Smooth muscle cell (in vitro differentiated cells): ENCODE data around the gene BORCS5. TPM values are rescaled to one million over a fixed set of nuclear protein-coding genes. Genes with fewer than 3 reads are reported as not detected.

Experiments used
- DNase-seq: peaks from one replicate; lab custom pipeline; 2025; ENCODE audit not compliant: unreplicated experiment; lab: John Stamatoyannopoulos, UW
- H2AFZ ChIP-seq: fragments of 200-600 bp; sonication (generic); 2 replicates; pipeline ENCODE4 v1.6.0; 2016; ENCODE audit warnings: antibody characterized with exemption, low read depth, mild to moderate bottlenecking
- H3F3A ChIP-seq: fragments of 200-600 bp; sonication (generic); 2 replicates; pipeline ENCODE4 v1.6.0; 2017; ENCODE audit warnings: antibody characterized with exemption, low read depth
- H3K27ac ChIP-seq: fragments of 200-600 bp; sonication (generic); 2 replicates; pipeline ENCODE4 v1.5.1; 2016; ENCODE audit warnings: low read depth, mild to moderate bottlenecking
- H3K27me3 ChIP-seq: fragments of 200-600 bp; sonication (generic); 2 replicates; pipeline ENCODE4 v1.6.1; 2016; ENCODE audit warnings: low read depth, mild to moderate bottlenecking
- H3K36me3 ChIP-seq: fragments of 200-600 bp; sonication (generic); 2 replicates; pipeline ENCODE4 v1.5.1; 2016; ENCODE audit warnings: low read depth
- H3K4me1 ChIP-seq: fragments of 200-600 bp; sonication (generic); 2 replicates; pipeline ENCODE4 v1.5.1; 2016; ENCODE audit warnings: low read depth
- H3K4me2 ChIP-seq: fragments of 200-600 bp; sonication (generic); 2 replicates; pipeline ENCODE4 v1.6.0; 2016; ENCODE audit warnings: mild to moderate bottlenecking
- H3K4me3 ChIP-seq: fragments of 200-600 bp; sonication (generic); 2 replicates; pipeline ENCODE4 v1.5.1; 2016; ENCODE audit warnings: mild to moderate bottlenecking
- H3K79me2 ChIP-seq: fragments of 200-600 bp; sonication (generic); 2 replicates; pipeline ENCODE4 v1.6.0; 2016; ENCODE audit warnings: low read depth, mild to moderate bottlenecking
- H3K9ac ChIP-seq: fragments of 200-600 bp; sonication (generic); 2 replicates; pipeline ENCODE4 v1.6.0; 2016; ENCODE audit warnings: low read depth
- H3K9me3 ChIP-seq: fragments of 200-600 bp; sonication (generic); replicated peaks from 2 replicates; pipeline ENCODE4 v1.5.1; 2016; ENCODE audit warnings: low read depth
- H4K20me1 ChIP-seq: fragments of 200-600 bp; sonication (generic); 2 replicates; pipeline ENCODE4 v1.6.0; 2016; ENCODE audit warnings: low read depth
- CTCF ChIP-seq: fragments of 200-600 bp; sonication (generic); IDR thresholded peaks from 2 replicates; pipeline ENCODE4 v1.5.1; 2017; ENCODE audit warnings: borderline replicate concordance, mild to moderate bottlenecking, antibody characterized with exemption; ENCODE audit not compliant: insufficient read depth, poor library complexity, severe bottlenecking
- WGBS: methylation state at CpG from one replicate; pipeline ENCODE4 v1.1.7; 2016; ENCODE audit warnings: low lambda C conversion rate; 5-methylcytosine and 5-hydroxymethylcytosine counted together
- polyA plus RNA-seq: library from polyadenylated mRNA; unstranded; fragments of >200 nt; fragmentation: Nextera tagmentation; extraction: Ambion mirVana; gene quantifications from 2 replicates; pipeline ENCODE4 v1.2.1, GENCODE V29; 2016
- total RNA-seq: library from RNA; depleted of rRNA; stranded (reverse); fragments of >200 nt; gene quantifications from 2 replicates; pipeline ENCODE4 v1.2.3, GENCODE V29; 2014

BORCS5 gene
- total and polyA plus RNA-seq, 2 experiments from 2014 or later = 11.2 to 11.7 TPM

- H3K27me3 ChIP-seq = no peaks in the 10 kb centered on the region
- WGBS = 96% methylated on average over 4 of the region's 4 CpGs
- H3K4me1 ChIP-seq = peaks cover 5% of the 10 kb centered on the region
- H3K4me3 ChIP-seq = no peak overlapping the region
- TF ChIP-seq CTCF = no peak
- H3K4me2 ChIP-seq = no peak overlapping the region
- H3F3A ChIP-seq = peaks cover 15% of the 10 kb centered on the region
- H4K20me1 ChIP-seq = peaks cover 7% of the 10 kb centered on the region
- H3K9me3 ChIP-seq = no peaks in the 10 kb centered on the region
- H3K9ac ChIP-seq = no peak overlapping the region
- no peak overlapping the region for H2AFZ ChIP-seq
- peak overlapping the region; percentile 74 for H3K27ac ChIP-seq
- H3K79me2 ChIP-seq = no peaks in the 10 kb centered on the region
- H3K36me3 ChIP-seq = no peaks in the 10 kb centered on the region
- DNase-seq = no peak
Measured at GRCh38 chr12:12445165-12445881, 88.4 kb downstream of the BORCS5 start.

- Histone ChIP-seq H3K27me3 (no peaks in the 10 kb centered on the region), H3K4me1 (peaks cover 5% of the 10 kb centered on the region), H3K4me2 (no peak overlapping the region), H3K9ac (peak overlapping the region; percentile 13), H2AFZ (no peak overlapping the region), H3F3A (peaks cover 15% of the 10 kb centered on the region), H3K27ac (peak overlapping the region; percentile 74), H4K20me1 (peaks cover 7% of the 10 kb centered on the region), H3K36me3 (no peaks in the 10 kb centered on the region), H3K79me2 (no peaks in the 10 kb centered on the region), H3K9me3 (no peaks in the 10 kb centered on the region), H3K4me3 (no peak overlapping the region)
- no peak for DNase-seq
- no peak for TF ChIP-seq CTCF
- WGBS = 81% methylated on average over 2 of the region's 2 CpGs
Measured at GRCh38 chr12:12445882-12446181, 89.0 kb downstream of the BORCS5 start.

GRCh38 chr12:12446786-12447185 lies 89.9 kb downstream of the BORCS5 start:
- Histone ChIP-seq H3K9ac (no peak overlapping the region), H2AFZ (no peak overlapping the region), H3K27me3 (no peaks in the 10 kb centered on the region), H3K4me1 (peaks cover 4% of the 10 kb centered on the region), H3K4me2 (no peak overlapping the region), H3K36me3 (no peaks in the 10 kb centered on the region), H3K4me3 (no peak overlapping the region), H3F3A (peaks cover 5% of the 10 kb centered on the region), H4K20me1 (peaks cover 4% of the 10 kb centered on the region), H3K9me3 (no peaks in the 10 kb centered on the region), H3K27ac (peak overlapping the region; percentile 74), H3K79me2 (no peaks in the 10 kb centered on the region)
- 98% methylated on average over 3 of the region's 3 CpGs for WGBS
- DNase-seq = no peak
- no peak for TF ChIP-seq CTCF

GRCh38 chr12:12447236-12447635 lies 90.4 kb downstream of the BORCS5 start:
- Histone ChIP-seq H4K20me1 (no peaks in the 10 kb centered on the region), H3K4me2 (no peak overlapping the region), H3K36me3 (no peaks in the 10 kb centered on the region), H3K9me3 (no peaks in the 10 kb centered on the region), H3F3A (peaks cover under 1% of the 10 kb centered on the region), H3K27me3 (no peaks in the 10 kb centered on the region), H3K79me2 (no peaks in the 10 kb centered on the region), H2AFZ (no peak overlapping the region), H3K4me3 (no peak overlapping the region), H3K4me1 (no peaks in the 10 kb centered on the region), H3K27ac (no peak overlapping the region), H3K9ac (no peak overlapping the region)
- no peak for TF ChIP-seq CTCF
- DNase-seq = no peak
- 91% methylated on average over 8 of the region's 8 CpGs for WGBS
